ENCODE measurements around the gene PLRG1.
"Not testable (repeated sequence)": the region's sequence is repeated elsewhere in the genome, so short reads cannot be mapped to it uniquely, and the experiment has no call there.

Gene PLRG1

GRCh38 chr4:154549894-154550790 is at the start of gene PLRG1:
PLRG1 (minus strand) TSS chr4:154550400; CDS start chr4:154550308, 92 bp downstream.
- DNase-seq (ENCODE audit: low read depth) = peak; percentile 57
- peak within 1 kb of the TSS; percentile 95 for H3K4me3 ChIP-seq (ENCODE audit: control insufficient read depth, low read depth, low read length)
- TF ChIP-seq CTCF (IDR thresholded peaks at IDR 0.05; ENCODE audit: control insufficient read depth, insufficient read depth, low read depth, low read length, missing control alignments) = no peak

- no peak for DNase-seq (ENCODE audit: low read depth)
- H3K4me3 ChIP-seq (ENCODE audit: control insufficient read depth, low read depth, low read length) = no peak overlapping the region
- TF ChIP-seq CTCF (IDR thresholded peaks at IDR 0.05; ENCODE audit: control insufficient read depth, insufficient read depth, low read depth, low read length, missing control alignments) = no peak
These were observed 47.9 kb upstream of the PLRG1 start for GRCh38 chr4:154597798-154598774.

- H3K4me3 ChIP-seq (ENCODE audit: control insufficient read depth, low read depth, low read length); DNase-seq (ENCODE audit: low read depth): not testable (repeated sequence)
These were observed 47.1 kb upstream of the PLRG1 start for GRCh38 chr4:154597281-154597680.

GRCh38 chr4:154595807-154596206 is 45.6 kb upstream of the PLRG1 start:
- TF ChIP-seq CTCF (IDR thresholded peaks at IDR 0.05; ENCODE audit: control insufficient read depth, insufficient read depth, low read depth, low read length, missing control alignments) = no peak
- no peak for DNase-seq (ENCODE audit: low read depth)

GRCh38 chr4:154594343-154594742 is 44.1 kb upstream of the PLRG1 start:
- not testable (repeated sequence) for H3K4me3 ChIP-seq (ENCODE audit: control insufficient read depth, low read depth, low read length)

More at GRCh38 chr4:154595807-154596206, 45.6 kb upstream of the PLRG1 start:
- no peak overlapping the region for H3K4me3 ChIP-seq (ENCODE audit: control insufficient read depth, low read depth, low read length)

GRCh38 chr4:154593868-154594267 is 43.7 kb upstream of the PLRG1 start:
- no peak for TF ChIP-seq CTCF (IDR thresholded peaks at IDR 0.05; ENCODE audit: control insufficient read depth, insufficient read depth, low read depth, low read length, missing control alignments)
- no peak for DNase-seq (ENCODE audit: low read depth)
- H3K4me3 ChIP-seq (ENCODE audit: control insufficient read depth, low read depth, low read length) = no peak overlapping the region

More at GRCh38 chr4:154594343-154594742, 44.1 kb upstream of the PLRG1 start:
- DNase-seq (ENCODE audit: low read depth) = not testable (repeated sequence)

- TF ChIP-seq CTCF (IDR thresholded peaks at IDR 0.05; ENCODE audit: control insufficient read depth, insufficient read depth, low read depth, low read length, missing control alignments) = no peak
- no peak overlapping the region for H3K4me3 ChIP-seq (ENCODE audit: control insufficient read depth, low read depth, low read length)
- no peak for DNase-seq (ENCODE audit: low read depth)
These were observed 41.7 kb upstream of the PLRG1 start for GRCh38 chr4:154591890-154592289.

Measured in AG09309 (cell line).